GM12878 (cell line): ENCODE data around the gene MYL7. TPM values are rescaled to one million over a fixed set of nuclear protein-coding genes. Genes with fewer than 3 reads are reported as not detected.

Experiments used
- ATAC-seq: fragments of 200-7000 bp; cut with Tn5 transposase; 3 replicates; pipeline ENCODE4 v1.9.1; 2020; ENCODE audit warnings: mild to moderate bottlenecking, moderate library complexity
- BruUV-seq: library from RNA; stranded (reverse); fragments of 400-500 nt; replicated peaks from 2 replicates; lab custom pipeline; 2021; lab: Mats Ljungman, UMichigan
- CTCF ChIA-PET: fragments of 300-600 bp; sonication (Branson Sonifier 250); formaldehyde crosslinking; extraction: SDS; loops from one replicate; lab custom pipeline; 2021; ENCODE audit warnings: inconsistent platforms; lab: Yijun Ruan, JAX
- POLR2A ChIA-PET: fragments of 350-600 bp; formaldehyde crosslinking; extraction: SDS; loops from one replicate; lab custom pipeline; 2021; ENCODE audit warnings: inconsistent platforms; lab: Charles Lee
- RAD21 ChIA-PET: fragments of 300-600 bp; sonication (Branson Sonifier 250); formaldehyde crosslinking; loops from one replicate; lab custom pipeline; 2023; ENCODE audit warnings: antibody characterized with exemption; ENCODE audit not compliant: unreplicated experiment; lab: Charles Lee
- SMC1A ChIA-PET: fragments of 300-600 bp; sonication (Branson Sonifier 250); formaldehyde crosslinking; loops from one replicate; lab custom pipeline; 2023; ENCODE audit not compliant: unreplicated experiment, uncharacterized antibody; lab: Charles Lee
- DNase-seq: peaks from one replicate; pipeline ENCODE4 v3.0.0-alpha.2; 2011; ENCODE audit warnings: low read depth, low spot score
- FAIRE-seq: peaks from 3 replicates; lab custom pipeline; 2011; peaks lifted over from hg19 to GRCh38; lab: Jason Lieb, UNC
- H2AFZ ChIP-seq: 2 replicates; pipeline ENCODE4 v1.6.0; 2011; ENCODE audit warnings: low read depth, low read length, control low read depth; ENCODE audit not compliant: control insufficient read depth
- H3K27ac ChIP-seq: 2 replicates; pipeline ENCODE4 v1.5.1; 2011; ENCODE audit warnings: control low read depth; ENCODE audit not compliant: control insufficient read depth, insufficient read depth
- H3K27me3 ChIP-seq, 2 experiments: replicated peaks in 1 of 2; 2 replicates each; pipeline versions ENCODE4 v1.6.0 to v1.6.1; 2011; ENCODE audit warnings: low read length in 1 of 2; ENCODE audit not compliant: control insufficient read depth in 2 of 2, insufficient read depth in 2 of 2
- H3K36me3 ChIP-seq, 2 experiments: 2 replicates each; pipeline ENCODE4 v1.5.1; 2011; ENCODE audit warnings: low read length in 1 of 2; ENCODE audit not compliant: control insufficient read depth in 2 of 2, insufficient read depth in 2 of 2
- H3K4me1 ChIP-seq: 2 replicates; pipeline ENCODE4 v1.6.1; 2011; ENCODE audit warnings: mild to moderate bottlenecking, low read length, moderate library complexity, mixed read lengths; ENCODE audit not compliant: control insufficient read depth, insufficient read depth
- H3K4me2 ChIP-seq: 2 replicates; pipeline ENCODE4 v1.6.0; 2011; ENCODE audit warnings: control low read depth; ENCODE audit not compliant: control insufficient read depth, insufficient read depth
- H3K4me3 ChIP-seq: fragments of 200-600 bp; sonication (generic); 2 replicates; pipeline ENCODE4 v1.5.1; 2016
- H3K79me2 ChIP-seq: 2 replicates; pipeline ENCODE4 v1.6.0; 2011; ENCODE audit warnings: low read length; ENCODE audit not compliant: control insufficient read depth, insufficient read depth
- H3K9ac ChIP-seq: 2 replicates; pipeline ENCODE4 v1.8.0; 2011; ENCODE audit warnings: low read length, control low read depth, mixed read lengths; ENCODE audit not compliant: control insufficient read depth, insufficient read depth
- H3K9me3 ChIP-seq: replicated peaks from 3 replicates; pipeline ENCODE4 v1.5.1; 2011; ENCODE audit warnings: mild to moderate bottlenecking, low read length; ENCODE audit not compliant: control insufficient read depth, insufficient read depth
- H4K20me1 ChIP-seq: 2 replicates; pipeline ENCODE4 v1.6.0; 2011; ENCODE audit not compliant: control insufficient read depth, insufficient read depth
- BHLHE40 ChIP-seq, 2 experiments: fragments of 450-650 bp in 1 of 2; IDR thresholded peaks; 2 replicates each; pipeline ENCODE4 v1.6.1; 2011 to 2017; ENCODE audit warnings: low read depth in 2 of 2, borderline replicate concordance in 1 of 2, improper control_type of control experiment in 1 of 2, low read length in 1 of 2, mild to moderate bottlenecking in 1 of 2
- ELK1 ChIP-seq: IDR thresholded peaks from 2 replicates; pipeline ENCODE4 v1.6.1; 2012; ENCODE audit warnings: low read depth, low read length, improper control_type of control experiment
- HDAC6 ChIP-seq: fragments of 200-600 bp; sonication (generic); IDR thresholded peaks from one replicate; pipeline ENCODE4 v1.8.0; 2017; ENCODE audit warnings: antibody characterized with exemption; ENCODE audit not compliant: unreplicated experiment
- MTA2 ChIP-seq: fragments of 450-650 bp; IDR thresholded peaks from 2 replicates; pipeline ENCODE4 v1.6.1; 2016; ENCODE audit warnings: low read depth, mild to moderate bottlenecking, moderate library complexity
- NBN ChIP-seq: fragments of 450-650 bp; IDR thresholded peaks from 2 replicates; pipeline ENCODE4 v1.6.1; 2016
- NFYB ChIP-seq: IDR thresholded peaks from 2 replicates; pipeline ENCODE4 v1.6.1; 2011; ENCODE audit warnings: low read depth, mild to moderate bottlenecking, low read length, improper control_type of control experiment, moderate library complexity; ENCODE audit not compliant: insufficient read depth
- PKNOX1 ChIP-seq: fragments of 450-650 bp; IDR thresholded peaks from 2 replicates; pipeline ENCODE4 v1.6.1; 2016; ENCODE audit warnings: mild to moderate bottlenecking
- PML ChIP-seq: IDR thresholded peaks from 2 replicates; pipeline ENCODE4 v1.6.1; 2012; ENCODE audit warnings: low read length, inconsistent platforms
- SUPT20H ChIP-seq: IDR thresholded peaks from 2 replicates; pipeline ENCODE4 v1.6.1; 2011; ENCODE audit warnings: low read depth, mild to moderate bottlenecking, low read length, moderate library complexity, borderline replicate concordance; ENCODE audit not compliant: control insufficient read depth
- ZBTB33 ChIP-seq: fragments of 450-650 bp; IDR thresholded peaks from 2 replicates; pipeline ENCODE4 v1.6.1; 2017; ENCODE audit warnings: mild to moderate bottlenecking
- ZNF207 ChIP-seq: fragments of 450-650 bp; IDR thresholded peaks from 2 replicates; pipeline ENCODE4 v1.6.1; 2014; ENCODE audit warnings: antibody characterized with exemption, mild to moderate bottlenecking, borderline replicate concordance
- WGBS: methylation state at CpG from one replicate; pipeline ENCODE4 v1.1.6; 2016; ENCODE audit warnings: low lambda C conversion rate; ENCODE audit not compliant: insufficient replicate concordance, insufficient coverage; ENCODE audit errors: missing lambda C conversion rate; 5-methylcytosine and 5-hydroxymethylcytosine counted together
- in situ Hi-C: fragments of 300-500 bp; cut with MboI; formaldehyde crosslinking; loops from 9 replicates; pipeline ENCODE4 v1.14.3; 2018; ENCODE audit warnings: mixed read lengths
- intact Hi-C: fragments of 100-400 bp; cut with micrococcal nuclease; formaldehyde crosslinking; loops from one replicate; pipeline ENCODE4 v1.14.2; 2022; ENCODE audit not compliant: unreplicated experiment
- polyA plus RNA-seq, 11 experiments: library from polyadenylated mRNA; depleted of rRNA in 4 of 11; unstranded in 6 of 11; stranded (reverse) in 5 of 11; fragments of >200 nt; fragmentation: Nextera tagmentation in 4 of 11; fragmentation: Illumina TruSeq in 1 of 11; extraction: Ambion mirVana in 4 of 11; extraction: Trizol in 1 of 11; gene quantifications; 1 replicate in 1 of 11; 2 replicates in 10 of 11; pipeline versions ENCODE4 v1.2.1 to v1.2.3, GENCODE V29; 2011 to 2016; ENCODE audit warnings: inconsistent platforms in 2 of 11, missing spikeins in 2 of 11, low read depth in 1 of 11
- total RNA-seq, 4 experiments: library from RNA; depleted of rRNA in 3 of 4; stranded (reverse); fragments of >200 nt in 3 of 4; fragmentation: Illumina TruSeq in 1 of 4; extraction: Trizol in 1 of 4; gene quantifications; 2 replicates each; pipeline versions ENCODE4 v1.2.1 to v1.2.3, GENCODE V29; 2013 to 2021

MYL7 gene
- total and polyA plus RNA-seq, 10 of the 15 experiments (the other 5 are each of a cell fraction or from before 2014, with no cell fraction given) = 1.9 TPM; not detected in 9

- SMC1A ChIA-PET = no interaction called here
- no peak for TF ChIP-seq ELK1
- TF ChIP-seq, all 136 proteins: peak for 0
Observed at GRCh38 chr7:44134943-44135628, 6.0 kb downstream of the MYL7 start.

GRCh38 chr7:44133295-44133694 is 7.8 kb downstream of the MYL7 start:
- CTCF ChIA-PET = interaction anchor here (1.4 kb wide), 1 partner anchor 432 kb away, joined by 3 read pairs; no protein-coding TSS in a partner anchor
- no peaks in the 10 kb centered on the region for H3K79me2 ChIP-seq
- ATAC-seq = no peak
- H2AFZ ChIP-seq = no peak overlapping the region
- no TSS peak for BruUV-seq
- H3K4me2 ChIP-seq = no peak overlapping the region
- in situ Hi-C loops (no loop called here), intact Hi-C loops (no loop called here)
- DNase-seq = no peak
- no peak for FAIRE-seq
- no peaks in the 10 kb centered on the region for H3K36me3 ChIP-seq
- H4K20me1 ChIP-seq = no peaks in the 10 kb centered on the region
- H3K9ac ChIP-seq = no peak overlapping the region
- RAD21 ChIA-PET = no interaction called here
- no peak overlapping the region for H3K27ac ChIP-seq
- SMC1A ChIA-PET = no interaction called here
- no peaks in the 10 kb centered on the region; a peak in 1 of 4 replicates for H3K27me3 ChIP-seq
- no peak overlapping the region for H3K4me3 ChIP-seq
- no peaks in the 10 kb centered on the region for H3K9me3 ChIP-seq
- POLR2A ChIA-PET = interaction anchor here (0.7 kb wide), 1 partner anchor 10 kb away, joined by 3 read pairs; no protein-coding TSS in a partner anchor
- no peaks in the 10 kb centered on the region for H3K4me1 ChIP-seq
- 29% methylated on average over 3 of the region's 3 CpGs for WGBS
- TF ChIP-seq ZNF207 (no peak), ZBTB33 (no peak), PML (no peak), BHLHE40 (IDR thresholded peaks at IDR 0.05; ENCODE audit: borderline replicate concordance in 1 of 2, low read depth in 2 of 2, low read length in 1 of 2) (no peak), HDAC6 (no peak), NBN (no peak), SUPT20H (no peak), MTA2 (no peak), NFYB (no peak), PKNOX1 (no peak)

More at GRCh38 chr7:44134943-44135628, 6.0 kb downstream of the MYL7 start:
- Histone ChIP-seq H3K36me3 (no peaks in the 10 kb centered on the region), H3K27me3 (no peaks in the 10 kb centered on the region; a peak in 1 of 4 replicates), H3K79me2 (no peaks in the 10 kb centered on the region), H3K27ac (no peak overlapping the region), H3K4me2 (no peak overlapping the region), H2AFZ (no peak overlapping the region), H4K20me1 (no peaks in the 10 kb centered on the region), H3K9ac (no peak overlapping the region), H3K9me3 (no peaks in the 10 kb centered on the region), H3K4me1 (no peaks in the 10 kb centered on the region), H3K4me3 (no peak overlapping the region)
- in situ Hi-C loops (no loop called here), intact Hi-C loops (no loop called here)
- no TSS peak for BruUV-seq
- FAIRE-seq = no peak
- ChIA-PET POLR2A (no interaction called here), CTCF (no interaction called here), RAD21 (no interaction called here)
- no peak for ATAC-seq
- no peak for DNase-seq
- WGBS = 51% methylated on average over 4 of the region's 4 CpGs
